RWPE1 (cell line): ENCODE results near the gene ASCL2.

Experiments
- CTCF ChIA-PET: fragments of 350-600 bp; sonication (Branson Sonifier 250); formaldehyde crosslinking; extraction: SDS; loops from one replicate; lab custom pipeline; 2021; lab: Yijun Ruan, JAX
- POLR2A ChIA-PET: fragments of 400-600 bp; formaldehyde crosslinking; extraction: SDS; loops from one replicate; lab custom pipeline; 2020; ENCODE audit warnings: antibody characterized with exemption; ENCODE audit not compliant: low non-redundant PET; lab: Yijun Ruan, JAX
- DNase-seq: peaks from one replicate; pipeline ENCODE4 v3.0.0; 2012; ENCODE audit warnings: low spot score
- H3K27ac ChIP-seq: fragments of 450-650 bp; 2 replicates; pipeline ENCODE4 v1.5.1; 2017
- CTCF ChIP-seq: fragments of 450-650 bp; conservative IDR thresholded peaks from 2 replicates; pipeline ENCODE4 v1.5.1; 2017; ENCODE audit warnings: low read depth, mild to moderate bottlenecking

Gene ASCL2

GRCh38 chr11:2305140-2305778, 34.9 kb upstream of the ASCL2 start:
- DNase-seq = peak; percentile 53
- peak overlapping the region; percentile 81 for H3K27ac ChIP-seq
- POLR2A ChIA-PET = interaction anchor here (0.7 kb wide), 1 partner anchor 127 kb away, joined by 3 read pairs; no protein-coding TSS in a partner anchor

GRCh38 chr11:2304506-2305139, 34.2 kb upstream of the ASCL2 start:
- peak overlapping the region; percentile 81 for H3K27ac ChIP-seq
- CTCF ChIA-PET = interaction anchor here (0.6 to 7.5 kb wide), 28 partner anchors 8 to 599 kb away, joined by 3 to 161 read pairs (median 4); partner anchors contain the start of gene CDKN1C

More at GRCh38 chr11:2305140-2305778, 34.9 kb upstream of the ASCL2 start:
- peak; percentile 77 for TF ChIP-seq CTCF
- CTCF ChIA-PET = interaction anchor here (0.6 to 7.5 kb wide), 30 partner anchors 9 to 598 kb away, joined by 3 to 161 read pairs (median 4); partner anchors contain the start of gene CDKN1C

GRCh38 chr11:2303627-2304505, 33.5 kb upstream of the ASCL2 start:
- DNase-seq = no peak
- no peak for TF ChIP-seq CTCF
- H3K27ac ChIP-seq = no peak overlapping the region
- POLR2A ChIA-PET = no interaction called here
- CTCF ChIA-PET = interaction anchor here (0.6 to 7.5 kb wide), 10 partner anchors 7 to 122 kb away, joined by 3 to 161 read pairs (median 5); no protein-coding TSS in a partner anchor

More at GRCh38 chr11:2304506-2305139, 34.2 kb upstream of the ASCL2 start:
- TF ChIP-seq CTCF = no peak
- POLR2A ChIA-PET = no interaction called here
- no peak for DNase-seq

DNA sequence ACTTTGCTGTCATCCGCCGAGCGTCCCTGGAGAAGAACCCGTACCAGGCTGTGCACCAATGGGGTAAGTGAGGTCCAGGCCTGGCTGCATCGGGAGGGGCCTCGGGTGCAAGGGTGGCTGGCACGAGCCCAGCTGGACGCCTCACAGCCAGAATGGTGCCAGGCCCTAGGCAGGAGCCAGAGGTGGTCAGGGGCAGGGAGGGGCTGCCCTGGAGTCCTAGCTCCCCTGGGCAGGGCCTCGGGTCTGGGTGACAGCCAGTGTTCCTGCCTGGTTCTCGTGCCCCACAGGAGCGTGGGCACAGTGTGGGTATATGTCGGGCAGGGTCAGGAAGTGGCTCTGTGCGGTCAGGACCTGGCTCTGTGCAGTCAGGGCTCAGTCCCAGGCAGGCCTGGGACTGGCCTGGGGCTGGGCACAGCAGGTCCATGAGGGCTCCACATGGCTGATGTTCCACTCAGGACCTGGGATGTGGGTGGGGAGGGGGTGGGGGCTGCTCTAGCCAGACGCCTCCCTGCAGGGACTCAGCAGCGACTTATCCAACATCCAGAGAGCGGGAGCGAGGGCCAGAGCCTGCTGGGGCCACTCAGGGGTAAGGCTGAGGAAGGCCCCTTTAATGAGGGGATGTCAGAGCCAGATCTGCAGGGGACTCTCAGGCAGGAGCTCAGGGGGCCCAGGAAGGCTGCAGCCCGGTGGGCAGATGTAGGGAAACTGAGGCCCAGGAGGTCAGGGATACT, 32.7 kb upstream of the ASCL2 start:
- no peak for DNase-seq
- no peak for TF ChIP-seq CTCF
- H3K27ac ChIP-seq = no peak overlapping the region
- POLR2A ChIA-PET = no interaction called here
- CTCF ChIA-PET = interaction anchor here (0.6 to 7.5 kb wide), 4 partner anchors 26 to 138 kb away, joined by 3 to 161 read pairs (median 4); no protein-coding TSS in a partner anchor

GRCh38 chr11:2302306-2302895, 32.0 kb upstream of the ASCL2 start:
- no peak overlapping the region for H3K27ac ChIP-seq
- CTCF ChIA-PET = interaction anchor here (1.1 to 7.5 kb wide), 3 partner anchors 105 to 137 kb away, joined by 3 to 161 read pairs (median 4); no protein-coding TSS in a partner anchor
- no peak for DNase-seq
- POLR2A ChIA-PET = no interaction called here
- no peak for TF ChIP-seq CTCF
